Subcutaneous abdominal adipose tissue (tissue), 5 donors: ENCODE data around the gene PIGZ.

ENCODE experiments used
- H3K27ac ChIP-seq: one replicate; pipeline ENCODE4 v1.7.0; 2013; ENCODE audit warnings: low read depth, mild to moderate bottlenecking, inconsistent platforms, low read length, moderate library complexity
- H3K27me3 ChIP-seq, 5 donors: one replicate each; pipeline ENCODE4 v1.7.0; 2013; ENCODE audit warnings: low read length in 5 of 5, inconsistent platforms in 1 of 5; ENCODE audit not compliant: control insufficient read depth in 5 of 5, insufficient read depth in 4 of 5
- H3K36me3 ChIP-seq, 5 donors: one replicate each; pipeline ENCODE4 v1.7.0; 2013; ENCODE audit warnings: low read length in 5 of 5; ENCODE audit not compliant: control insufficient read depth in 5 of 5, insufficient read depth in 5 of 5
- H3K4me1 ChIP-seq, 5 donors: one replicate each; pipeline ENCODE4 v1.7.0; 2013; ENCODE audit warnings: low read length in 5 of 5, mild to moderate bottlenecking in 3 of 5, moderate library complexity in 1 of 5; ENCODE audit not compliant: control insufficient read depth in 5 of 5, insufficient read depth in 5 of 5
- H3K4me3 ChIP-seq, 5 donors: one replicate each; pipeline ENCODE4 v1.7.0; 2013; ENCODE audit warnings: low read length in 5 of 5, low read depth in 1 of 5
- H3K9ac ChIP-seq, 5 donors: one replicate each; pipeline ENCODE4 v1.7.0; 2013; ENCODE audit warnings: low read length in 5 of 5, mild to moderate bottlenecking in 4 of 5, moderate library complexity in 3 of 5
- H3K9me3 ChIP-seq, 5 donors: one replicate each; pipeline ENCODE4 v1.7.0; 2013; ENCODE audit warnings: low read length in 5 of 5; ENCODE audit not compliant: control insufficient read depth in 5 of 5
- donor health status: healthy.
- donor health status: healthy.
- donor health status: healthy.
- donor health status: healthy.
- donor health status: healthy.

The PIGZ gene

DNA sequence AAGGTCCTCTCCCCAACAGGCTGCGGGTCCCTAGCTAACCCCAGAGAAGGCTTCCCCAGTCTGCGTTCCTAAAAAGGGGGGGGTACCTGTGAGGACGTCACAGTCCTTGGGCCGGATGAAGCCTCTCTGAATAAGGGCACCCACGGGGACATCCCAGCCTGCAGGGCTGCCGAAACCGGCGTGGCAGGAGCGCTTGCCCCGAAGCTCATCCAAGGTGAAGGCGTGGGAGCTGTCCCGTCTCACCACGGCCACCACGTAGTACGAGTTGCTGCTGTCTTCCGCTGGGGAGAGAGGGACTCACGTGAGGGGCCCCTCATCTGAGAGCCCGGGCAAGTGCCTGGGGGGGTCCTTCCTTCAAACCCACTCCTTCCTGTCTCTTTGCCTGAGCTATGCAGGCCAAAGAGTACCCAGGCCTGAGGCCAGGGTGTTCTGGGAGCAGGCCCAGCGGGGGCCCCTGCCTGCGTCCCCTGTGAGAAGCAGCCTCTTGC is 40.9 kb upstream of the PIGZ start:
- Histone ChIP-seq H3K4me1 (no peaks in the 10 kb centered on the region), H3K9ac (no peak overlapping the region), H3K9me3 (no peaks in the 10 kb centered on the region), H3K4me3 (no peak overlapping the region), H3K27me3 (peaks cover 0 to 6% (median 5%) of the 10 kb centered on the region in 5 donors), H3K27ac (no peak overlapping the region), H3K36me3 (no peaks in the 10 kb centered on the region)

GRCh38 chr3:197008436-197009209 is 40.0 kb upstream of the PIGZ start:
- Histone ChIP-seq H3K4me1 (peaks cover 0 to 5% (median 3%) of the 10 kb centered on the region in 5 donors), H3K9me3 (no peaks in the 10 kb centered on the region), H3K9ac (no peak overlapping the region), H3K36me3 (no peaks in the 10 kb centered on the region), H3K27me3 (peaks cover 0 to 6% (median 5%) of the 10 kb centered on the region in 5 donors), H3K27ac (no peak overlapping the region), H3K4me3 (no peak overlapping the region)

GRCh38 chr3:197007953-197008352 is 39.3 kb upstream of the PIGZ start:
- H3K9ac ChIP-seq: no peak overlapping the region
- H3K27me3 ChIP-seq: peaks cover 0 to 6% (median 5%) of the 10 kb centered on the region in 5 donors
- H3K27ac ChIP-seq: no peak overlapping the region
- no peaks in the 10 kb centered on the region for H3K9me3 ChIP-seq
- H3K36me3 ChIP-seq: no peaks in the 10 kb centered on the region
- H3K4me1 ChIP-seq: peaks cover 0 to 8% (median 6%) of the 10 kb centered on the region in 5 donors
- no peak overlapping the region for H3K4me3 ChIP-seq

GRCh38 chr3:197007296-197007940 is 38.8 kb upstream of the PIGZ start:
- H3K27ac ChIP-seq: no peak overlapping the region
- no peaks in the 10 kb centered on the region for H3K9me3 ChIP-seq
- no peaks in the 10 kb centered on the region for H3K36me3 ChIP-seq
- H3K9ac ChIP-seq: no peak overlapping the region
- H3K4me3 ChIP-seq: no peak overlapping the region
- H3K4me1 ChIP-seq: peaks cover 0 to 11% (median 6%) of the 10 kb centered on the region in 5 donors
- peaks cover 0 to 6% (median 5%) of the 10 kb centered on the region in 5 donors for H3K27me3 ChIP-seq

- H3K27me3 ChIP-seq: peaks cover 0 to 6% (median 5%) of the 10 kb centered on the region in 5 donors
- H3K27ac ChIP-seq: no peak overlapping the region
- no peak overlapping the region for H3K9ac ChIP-seq
- no peak overlapping the region for H3K4me3 ChIP-seq
- peaks cover 0 to 17% (median 11%) of the 10 kb centered on the region in 5 donors for H3K4me1 ChIP-seq
- H3K9me3 ChIP-seq: no peaks in the 10 kb centered on the region
- H3K36me3 ChIP-seq: no peaks in the 10 kb centered on the region
Measured at GRCh38 chr3:197006860-197007259, 38.2 kb upstream of the PIGZ start.

DNA sequence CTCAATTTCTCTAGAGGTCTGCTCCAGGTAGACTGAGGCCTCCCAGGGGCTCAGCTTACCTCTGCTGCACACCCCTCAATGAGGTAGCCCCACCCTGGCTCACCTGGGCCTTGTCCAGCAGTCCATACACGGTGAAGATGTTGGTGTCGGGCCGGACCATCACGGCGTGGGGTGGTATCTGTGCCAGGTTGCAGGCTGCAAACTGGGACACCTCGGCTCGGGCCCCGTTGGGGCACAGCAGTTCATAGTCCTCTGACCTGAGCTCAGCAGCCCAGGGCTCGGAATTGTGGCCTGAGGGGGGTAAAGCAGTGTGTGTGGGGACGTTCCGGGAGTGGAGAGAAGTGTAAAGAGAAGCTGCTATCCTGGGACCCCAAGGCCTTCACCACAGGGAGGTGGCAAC is 37.8 kb upstream of the PIGZ start:
- Histone ChIP-seq H3K27ac (no peak overlapping the region), H3K27me3 (peaks cover 0 to 6% (median 5%) of the 10 kb centered on the region in 5 donors), H3K4me3 (no peak overlapping the region), H3K9ac (no peak overlapping the region), H3K9me3 (no peaks in the 10 kb centered on the region), H3K36me3 (no peaks in the 10 kb centered on the region), H3K4me1 (peaks cover 0 to 19% (median 11%) of the 10 kb centered on the region in 5 donors)

- peaks cover 0 to 3% (median 0%) of the 10 kb centered on the region in 5 donors for H3K9me3 ChIP-seq
- H3K27me3 ChIP-seq: peaks cover 0 to 5% (median 0%) of the 10 kb centered on the region in 5 donors
- H3K4me1 ChIP-seq: peaks cover 0 to 19% (median 11%) of the 10 kb centered on the region in 5 donors
- no peaks in the 10 kb centered on the region for H3K36me3 ChIP-seq
- H3K27ac ChIP-seq: no peak overlapping the region
- H3K9ac ChIP-seq: peak overlapping the region in 4 of 5 donors; percentile 30 to 73 (median 56)
- H3K4me3 ChIP-seq: peak overlapping the region; percentile 25 to 70 (median 61)
Measured at GRCh38 chr3:197003461-197004385, 35.1 kb upstream of the PIGZ start.

DNA sequence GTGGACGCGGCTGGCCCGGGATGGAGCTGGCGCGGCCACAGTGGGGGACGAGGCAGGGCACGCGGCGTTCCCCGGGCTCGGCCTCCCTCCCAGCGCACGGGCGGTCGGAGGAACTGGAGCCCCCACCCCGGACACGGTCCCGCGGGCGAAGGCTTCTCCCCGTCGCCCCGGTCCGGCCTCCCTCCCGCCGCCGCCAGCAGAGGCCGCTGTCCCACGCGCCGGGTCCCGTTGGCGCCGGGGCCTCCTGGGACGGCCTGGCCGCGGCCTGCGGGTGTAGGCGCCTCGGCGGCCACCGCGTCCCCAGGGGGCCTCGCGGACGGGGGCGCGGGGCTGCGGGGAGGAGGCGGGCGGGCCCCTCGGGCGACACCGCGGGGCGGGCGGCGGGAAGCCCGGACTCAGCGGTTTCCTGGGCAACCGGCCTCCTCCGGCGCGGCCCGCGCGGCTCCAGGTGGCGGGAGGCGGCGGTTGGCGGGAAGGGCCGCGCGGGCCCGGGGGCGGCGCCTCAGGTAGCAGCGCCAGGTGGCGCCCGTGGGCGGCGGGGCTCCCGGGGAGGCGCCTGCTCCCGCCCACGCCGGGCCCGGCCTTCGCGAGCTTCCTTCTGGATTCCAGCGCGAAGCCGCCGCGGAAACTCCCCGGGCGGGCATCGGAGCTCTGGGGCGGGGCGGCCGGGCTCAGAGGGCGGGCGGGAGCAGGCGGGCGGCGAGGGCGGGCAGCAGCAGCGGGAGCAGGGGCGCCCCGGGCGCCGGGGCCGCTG is 34.2 kb upstream of the PIGZ start:
- Histone ChIP-seq H3K36me3 (no peaks in the 10 kb centered on the region), H3K27ac (peak overlapping the region; percentile 30), H3K9ac (peak overlapping the region in 4 of 5 donors; percentile 68 to 81 (median 80)), H3K4me3 (peak overlapping the region in 4 of 5 donors; percentile 61 to 70 (median 65)), H3K9me3 (peaks cover 0 to 4% (median 0%) of the 10 kb centered on the region in 5 donors), H3K4me1 (peaks cover 0 to 19% (median 11%) of the 10 kb centered on the region in 5 donors), H3K27me3 (peaks cover 0 to 5% (median 0%) of the 10 kb centered on the region in 5 donors)
